ENCODE results near the gene VAMP4.

DNA sequence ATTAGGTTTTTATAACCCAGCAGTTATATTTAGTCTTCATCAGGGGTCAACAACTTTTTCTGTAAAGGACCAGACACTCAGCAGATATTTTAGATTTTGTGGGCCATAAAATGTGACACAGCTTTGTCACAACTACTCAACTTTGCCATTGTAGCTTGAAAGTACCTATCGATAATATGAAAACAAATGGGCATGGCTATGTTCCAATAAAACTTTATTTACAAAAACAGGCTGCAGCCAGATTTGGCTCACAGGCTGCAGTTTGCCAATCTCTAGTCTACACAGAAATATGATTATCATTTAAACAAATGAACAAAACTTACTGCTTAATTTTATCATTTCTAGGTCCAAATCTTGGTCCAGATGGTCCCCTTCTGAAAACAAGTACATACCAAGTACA lies 23.0 kb downstream of the VAMP4 start:
- TF ChIP-seq, protein P1, sequence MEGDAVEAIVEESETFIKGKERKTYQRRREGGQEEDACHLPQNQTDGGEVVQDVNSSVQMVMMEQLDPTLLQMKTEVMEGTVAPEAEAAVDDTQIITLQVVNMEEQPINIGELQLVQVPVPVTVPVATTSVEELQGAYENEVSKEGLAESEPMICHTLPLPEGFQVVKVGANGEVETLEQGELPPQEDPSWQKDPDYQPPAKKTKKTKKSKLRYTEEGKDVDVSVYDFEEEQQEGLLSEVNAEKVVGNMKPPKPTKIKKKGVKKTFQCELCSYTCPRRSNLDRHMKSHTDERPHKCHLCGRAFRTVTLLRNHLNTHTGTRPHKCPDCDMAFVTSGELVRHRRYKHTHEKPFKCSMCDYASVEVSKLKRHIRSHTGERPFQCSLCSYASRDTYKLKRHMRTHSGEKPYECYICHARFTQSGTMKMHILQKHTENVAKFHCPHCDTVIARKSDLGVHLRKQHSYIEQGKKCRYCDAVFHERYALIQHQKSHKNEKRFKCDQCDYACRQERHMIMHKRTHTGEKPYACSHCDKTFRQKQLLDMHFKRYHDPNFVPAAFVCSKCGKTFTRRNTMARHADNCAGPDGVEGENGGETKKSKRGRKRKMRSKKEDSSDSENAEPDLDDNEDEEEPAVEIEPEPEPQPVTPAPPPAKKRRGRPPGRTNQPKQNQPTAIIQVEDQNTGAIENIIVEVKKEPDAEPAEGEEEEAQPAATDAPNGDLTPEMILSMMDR (IDR thresholded peaks at IDR 0.05) = no peak
- TF ChIP-seq POLR2AphosphoS5 (IDR thresholded peaks at IDR 0.05) (no peak), POLR2A (IDR thresholded peaks at IDR 0.05) (no peak)
